ENCODE measurements around the gene FAM177B.

FAM177B gene

GRCh38 chr1:222792744-222793143 is 55.7 kb downstream of the FAM177B start:
- Histone ChIP-seq H4K20me1 (ENCODE audit: insufficient read depth, low read length) (no peaks in the 10 kb centered on the region), H3F3A (ENCODE audit: insufficient read depth, low read length) (no peaks in the 10 kb centered on the region), H3K79me2 (ENCODE audit: low read length) (no peaks in the 10 kb centered on the region), H3K27ac (ENCODE audit: low read length) (no peak overlapping the region), H3K9ac (ENCODE audit: low read length) (no peak overlapping the region), H3K9me3 (replicated peaks; ENCODE audit: insufficient read depth, low read length) (no peaks in the 10 kb centered on the region), H3K27me3 (replicated peaks; ENCODE audit: insufficient read depth, low read length) (no peaks in the 10 kb centered on the region), H2AFZ (ENCODE audit: low read length) (no peak overlapping the region), H3K36me3 (replicated peaks; ENCODE audit: insufficient read depth, low read length) (no peaks in the 10 kb centered on the region), H3K4me3 (ENCODE audit: low read length) (no peak overlapping the region), H3K4me1 (ENCODE audit: low read length) (no peaks in the 10 kb centered on the region), H3K4me2 (ENCODE audit: low read depth, low read length) (no peak overlapping the region), H3K9me2 (replicated peaks; ENCODE audit: insufficient read depth, low read length) (no peaks in the 10 kb centered on the region)
- no peak for DNase-seq
- peak; percentile 42 for TF ChIP-seq CTCF (IDR thresholded peaks at IDR 0.05; ENCODE audit: low read length)
- TF ChIP-seq EZH2phosphoT487 (IDR thresholded peaks at IDR 0.05; ENCODE audit: low read length), result no peak
- TF ChIP-seq EZH2 (optimal IDR thresholded peaks at IDR 0.05; ENCODE audit: low read depth, low read length), result no peak

- no peak for DNase-seq
These were observed 57.9 kb downstream of the FAM177B start for GRCh38 chr1:222794656-222795474.

GRCh38 chr1:222798116-222798515 is 61.1 kb downstream of the FAM177B start:
- Histone ChIP-seq H3K27ac (ENCODE audit: low read length) (no peak overlapping the region), H3K4me2 (ENCODE audit: low read depth, low read length) (no peak overlapping the region), H3K9me3 (replicated peaks; ENCODE audit: insufficient read depth, low read length) (no peaks in the 10 kb centered on the region), H3K36me3 (replicated peaks; ENCODE audit: insufficient read depth, low read length) (no peaks in the 10 kb centered on the region), H3F3A (ENCODE audit: insufficient read depth, low read length) (no peaks in the 10 kb centered on the region), H3K79me2 (ENCODE audit: low read length) (no peaks in the 10 kb centered on the region), H2AFZ (ENCODE audit: low read length) (no peak overlapping the region), H4K20me1 (ENCODE audit: insufficient read depth, low read length) (no peaks in the 10 kb centered on the region), H3K4me1 (ENCODE audit: low read length) (no peaks in the 10 kb centered on the region), H3K27me3 (replicated peaks; ENCODE audit: insufficient read depth, low read length) (no peaks in the 10 kb centered on the region), H3K9me2 (replicated peaks; ENCODE audit: insufficient read depth, low read length) (no peaks in the 10 kb centered on the region), H3K4me3 (ENCODE audit: low read length) (no peak overlapping the region), H3K9ac (ENCODE audit: low read length) (no peak overlapping the region)
- TF ChIP-seq CTCF (IDR thresholded peaks at IDR 0.05; ENCODE audit: low read length) (no peak), EZH2phosphoT487 (IDR thresholded peaks at IDR 0.05; ENCODE audit: low read length) (no peak), EZH2 (optimal IDR thresholded peaks at IDR 0.05; ENCODE audit: low read depth, low read length) (no peak)
- no peak for DNase-seq

More at GRCh38 chr1:222794656-222795474, 57.9 kb downstream of the FAM177B start:
- Histone ChIP-seq H3K4me2 (ENCODE audit: low read depth, low read length) (no peak overlapping the region), H3K27me3 (replicated peaks; ENCODE audit: insufficient read depth, low read length) (no peaks in the 10 kb centered on the region), H3K9me3 (replicated peaks; ENCODE audit: insufficient read depth, low read length) (no peaks in the 10 kb centered on the region), H3K4me1 (ENCODE audit: low read length) (no peaks in the 10 kb centered on the region), H3K27ac (ENCODE audit: low read length) (no peak overlapping the region), H3K4me3 (ENCODE audit: low read length) (no peak overlapping the region), H3K9me2 (replicated peaks; ENCODE audit: insufficient read depth, low read length) (no peaks in the 10 kb centered on the region), H3K36me3 (replicated peaks; ENCODE audit: insufficient read depth, low read length) (no peaks in the 10 kb centered on the region), H3K9ac (ENCODE audit: low read length) (no peak overlapping the region), H2AFZ (ENCODE audit: low read length) (no peak overlapping the region), H3F3A (ENCODE audit: insufficient read depth, low read length) (no peaks in the 10 kb centered on the region), H4K20me1 (ENCODE audit: insufficient read depth, low read length) (no peaks in the 10 kb centered on the region), H3K79me2 (ENCODE audit: low read length) (no peaks in the 10 kb centered on the region)
- TF ChIP-seq CTCF (IDR thresholded peaks at IDR 0.05; ENCODE audit: low read length), result no peak
